ENCODE measurements around the gene NFASC. TPM values are rescaled to one million over a fixed set of nuclear protein-coding genes. Genes with fewer than 3 reads are reported as not detected.
A peak's percentile ranks its signal among the peaks of the same experiment; 100 is the strongest.

Gene NFASC
- total RNA-seq, 2 experiments from 2014 or later = 0.10 to 0.20 TPM

GRCh38 chr1:204973449-204973848, 102.8 kb downstream of the NFASC start:
- Mint-ChIP-seq H3K4me3 (no peak overlapping the region), H3K27me3 (ENCODE audit: low read depth) (peaks cover 2% of the 10 kb centered on the region), H3K27ac (no peak overlapping the region), H3K9me3 (no peaks in the 10 kb centered on the region), H3K4me1 (ENCODE audit: low read depth) (no peaks in the 10 kb centered on the region), H3K36me3 (ENCODE audit: low read depth) (no peaks in the 10 kb centered on the region)
- intact Hi-C loops (cut with micrococcal nuclease) = no loop called here
- DNase-seq = no peak
- CTCF ChIA-PET = interaction anchor here (1.2 to 5.0 kb wide), 4 partner anchors 15 to 168 kb away, joined by 3 to 36 read pairs (median 17); no protein-coding TSS in a partner anchor

- no peak overlapping the region for H3K4me3 Mint-ChIP-seq
- CTCF ChIA-PET = interaction anchor here (1.2 to 5.0 kb wide), 5 partner anchors 8 to 167 kb away, joined by 3 to 36 read pairs (median 16); no protein-coding TSS in a partner anchor
- no peaks in the 10 kb centered on the region for H3K9me3 Mint-ChIP-seq
- no peak overlapping the region for H3K27ac Mint-ChIP-seq
- no peak for DNase-seq
- H3K27me3 Mint-ChIP-seq (ENCODE audit: low read depth) = peaks cover 2% of the 10 kb centered on the region
- H3K36me3 Mint-ChIP-seq (ENCODE audit: low read depth) = no peaks in the 10 kb centered on the region
- H3K4me1 Mint-ChIP-seq (ENCODE audit: low read depth) = no peaks in the 10 kb centered on the region
- intact Hi-C loops (cut with micrococcal nuclease) = no loop called here
Observed at GRCh38 chr1:204974327-204974726, 103.7 kb downstream of the NFASC start.

- DNase-seq = no peak
- H3K4me3 Mint-ChIP-seq = no peak overlapping the region
- intact Hi-C loops (cut with micrococcal nuclease) = loop anchor here (1.0 kb wide), 2 partner anchors 86 to 166 kb away; no protein-coding TSS in a partner anchor
- no peaks in the 10 kb centered on the region for H3K36me3 Mint-ChIP-seq (ENCODE audit: low read depth)
- no peak overlapping the region for H3K27ac Mint-ChIP-seq
- peaks cover 2% of the 10 kb centered on the region for H3K27me3 Mint-ChIP-seq (ENCODE audit: low read depth)
- H3K4me1 Mint-ChIP-seq (ENCODE audit: low read depth) = no peaks in the 10 kb centered on the region
- no peaks in the 10 kb centered on the region for H3K9me3 Mint-ChIP-seq
- CTCF ChIA-PET = interaction anchor here (0.8 to 5.0 kb wide), 8 partner anchors 9 to 137 kb away, joined by 3 to 43 read pairs (median 7); no protein-coding TSS in a partner anchor
Observed at GRCh38 chr1:204975021-204975420, 104.4 kb downstream of the NFASC start.

- H3K4me3 Mint-ChIP-seq = no peak overlapping the region
- no peaks in the 10 kb centered on the region for H3K9me3 Mint-ChIP-seq
- CTCF ChIA-PET = interaction anchor here (0.8 to 5.0 kb wide), 11 partner anchors 9 to 165 kb away, joined by 3 to 43 read pairs (median 5); no protein-coding TSS in a partner anchor
- H3K36me3 Mint-ChIP-seq (ENCODE audit: low read depth) = no peaks in the 10 kb centered on the region
- peaks cover 2% of the 10 kb centered on the region for H3K27me3 Mint-ChIP-seq (ENCODE audit: low read depth)
- intact Hi-C loops (cut with micrococcal nuclease) = loop anchor here (1.0 kb wide), 2 partner anchors 86 to 166 kb away; no protein-coding TSS in a partner anchor
- peak; percentile 74 for DNase-seq
- no peak overlapping the region for H3K27ac Mint-ChIP-seq
- no peaks in the 10 kb centered on the region for H3K4me1 Mint-ChIP-seq (ENCODE audit: low read depth)
Observed at GRCh38 chr1:204975568-204976235, 105.0 kb downstream of the NFASC start.

- Mint-ChIP-seq H3K9me3 (no peaks in the 10 kb centered on the region), H3K27me3 (ENCODE audit: low read depth) (peaks cover 2% of the 10 kb centered on the region), H3K4me3 (no peak overlapping the region), H3K4me1 (ENCODE audit: low read depth) (no peaks in the 10 kb centered on the region), H3K27ac (no peak overlapping the region), H3K36me3 (ENCODE audit: low read depth) (no peaks in the 10 kb centered on the region)
- no peak for DNase-seq
- CTCF ChIA-PET = interaction anchor here (0.6 to 3.3 kb wide), 11 partner anchors 8 to 278 kb away, joined by 3 to 43 read pairs (median 5); no protein-coding TSS in a partner anchor
- intact Hi-C loops (cut with micrococcal nuclease) = no loop called here
Observed at GRCh38 chr1:204976646-204977045, 106.0 kb downstream of the NFASC start.

- Mint-ChIP-seq H3K4me3 (no peak overlapping the region), H3K27ac (no peak overlapping the region), H3K36me3 (ENCODE audit: low read depth) (no peaks in the 10 kb centered on the region), H3K9me3 (no peaks in the 10 kb centered on the region), H3K27me3 (ENCODE audit: low read depth) (peaks cover 2% of the 10 kb centered on the region), H3K4me1 (ENCODE audit: low read depth) (no peaks in the 10 kb centered on the region)
- DNase-seq = peak; percentile 45
- CTCF ChIA-PET = interaction anchor here (0.6 to 3.3 kb wide), 7 partner anchors 8 to 510 kb away, joined by 3 to 43 read pairs (median 8); no protein-coding TSS in a partner anchor
- intact Hi-C loops (cut with micrococcal nuclease) = no loop called here
Observed at GRCh38 chr1:204977318-204977717, 106.7 kb downstream of the NFASC start.

- peaks cover 5% of the 10 kb centered on the region for H3K27me3 Mint-ChIP-seq (ENCODE audit: low read depth)
- intact Hi-C loops (cut with micrococcal nuclease) = no loop called here
- H3K36me3 Mint-ChIP-seq (ENCODE audit: low read depth) = no peaks in the 10 kb centered on the region
- no peak for DNase-seq
- H3K4me1 Mint-ChIP-seq (ENCODE audit: low read depth) = peaks cover 3% of the 10 kb centered on the region
- no peak overlapping the region for H3K4me3 Mint-ChIP-seq
- no peaks in the 10 kb centered on the region for H3K9me3 Mint-ChIP-seq
- CTCF ChIA-PET = interaction anchor here (0.7 to 2.5 kb wide), 2 partner anchors 10 to 11 kb away, joined by 3 to 16 read pairs; no protein-coding TSS in a partner anchor
- H3K27ac Mint-ChIP-seq = no peak overlapping the region
Observed at GRCh38 chr1:204978782-204979181, 108.1 kb downstream of the NFASC start.

- Mint-ChIP-seq H3K27me3 (ENCODE audit: low read depth) (peaks cover 5% of the 10 kb centered on the region), H3K36me3 (ENCODE audit: low read depth) (no peaks in the 10 kb centered on the region), H3K9me3 (no peaks in the 10 kb centered on the region), H3K4me1 (ENCODE audit: low read depth) (peaks cover 3% of the 10 kb centered on the region), H3K27ac (no peak overlapping the region), H3K4me3 (no peak overlapping the region)
- DNase-seq = no peak
- CTCF ChIA-PET = interaction anchor here (2.5 kb wide), 1 partner anchor 9 kb away, joined by 16 read pairs; no protein-coding TSS in a partner anchor
- intact Hi-C loops (cut with micrococcal nuclease) = no loop called here
Observed at GRCh38 chr1:204979306-204979705, 108.6 kb downstream of the NFASC start.

- no peaks in the 10 kb centered on the region for H3K36me3 Mint-ChIP-seq (ENCODE audit: low read depth)
- no peak overlapping the region for H3K27ac Mint-ChIP-seq
- CTCF ChIA-PET = interaction anchor here (1.9 to 2.5 kb wide), 2 partner anchors 9 to 81 kb away, joined by 9 to 16 read pairs; no protein-coding TSS in a partner anchor
- H3K4me3 Mint-ChIP-seq = no peak overlapping the region
- H3K27me3 Mint-ChIP-seq (ENCODE audit: low read depth) = peaks cover 5% of the 10 kb centered on the region
- intact Hi-C loops (cut with micrococcal nuclease) = no loop called here
- H3K9me3 Mint-ChIP-seq = no peaks in the 10 kb centered on the region
- no peak for DNase-seq
- peaks cover 3% of the 10 kb centered on the region for H3K4me1 Mint-ChIP-seq (ENCODE audit: low read depth)
Observed at GRCh38 chr1:204979891-204980649, 109.4 kb downstream of the NFASC start.

- Mint-ChIP-seq H3K36me3 (ENCODE audit: low read depth) (no peaks in the 10 kb centered on the region), H3K27me3 (ENCODE audit: low read depth) (peaks cover 3% of the 10 kb centered on the region), H3K27ac (no peak overlapping the region), H3K4me3 (no peak overlapping the region), H3K4me1 (ENCODE audit: low read depth) (peaks cover 3% of the 10 kb centered on the region), H3K9me3 (no peaks in the 10 kb centered on the region)
- no peak for DNase-seq
- intact Hi-C loops (cut with micrococcal nuclease) = no loop called here
- CTCF ChIA-PET = interaction anchor here (1.9 to 2.5 kb wide), 2 partner anchors 8 to 80 kb away, joined by 9 to 16 read pairs; no protein-coding TSS in a partner anchor
Observed at GRCh38 chr1:204980840-204981405, 110.3 kb downstream of the NFASC start.

GRCh38 chr1:204983136-204983535, 112.5 kb downstream of the NFASC start:
- CTCF ChIA-PET = interaction anchor here (0.6 to 0.9 kb wide), 2 partner anchors 78 to 195 kb away, joined by 3 to 5 read pairs; no protein-coding TSS in a partner anchor
- intact Hi-C loops (cut with micrococcal nuclease) = no loop called here
- Mint-ChIP-seq H3K36me3 (ENCODE audit: low read depth) (no peaks in the 10 kb centered on the region), H3K27me3 (ENCODE audit: low read depth) (peaks cover 3% of the 10 kb centered on the region), H3K9me3 (no peaks in the 10 kb centered on the region), H3K27ac (no peak overlapping the region), H3K4me1 (ENCODE audit: low read depth) (peaks cover 3% of the 10 kb centered on the region), H3K4me3 (no peak overlapping the region)
- DNase-seq = no peak

GRCh38 chr1:204983881-204984280, 113.2 kb downstream of the NFASC start:
- no peak for DNase-seq
- Mint-ChIP-seq H3K9me3 (no peaks in the 10 kb centered on the region), H3K4me3 (no peak overlapping the region), H3K4me1 (ENCODE audit: low read depth) (peaks cover 3% of the 10 kb centered on the region), H3K27me3 (ENCODE audit: low read depth) (peaks cover 3% of the 10 kb centered on the region), H3K27ac (no peak overlapping the region), H3K36me3 (ENCODE audit: low read depth) (no peaks in the 10 kb centered on the region)
- intact Hi-C loops (cut with micrococcal nuclease) = no loop called here
- CTCF ChIA-PET = interaction anchor here (0.9 to 1.7 kb wide), 2 partner anchors 12 to 78 kb away, joined by 4 to 5 read pairs; no protein-coding TSS in a partner anchor

All from activated naive CD4-positive, alpha-beta T cell treated with anti-CD3 and anti-CD28 coated beads for 36 hours (primary cell).